ENCODE data around the gene SLC23A2.
"Not testable (repeated sequence)": the region's sequence is repeated elsewhere in the genome, so short reads cannot be mapped to it uniquely, and the experiment has no call there.

GRCh38 chr20:5035518-5035917, 34.2 kb upstream of the SLC23A2 start:
- TF ChIP-seq CTCF (IDR thresholded peaks at IDR 0.05; ENCODE audit: low read depth, low read length, poor library complexity, severe bottlenecking); EZH2phosphoT487 (IDR thresholded peaks at IDR 0.05; ENCODE audit: borderline replicate concordance, low read length): not testable (repeated sequence)
